NCI-H526 (cell line): ENCODE measurements around the gene NBEA.
"Not testable (repeated sequence)": the region's sequence is repeated elsewhere in the genome, so short reads cannot be mapped to it uniquely, and the experiment has no call there.

Experiments used
- DNase-seq, 2 experiments: peaks; one replicate each; lab custom pipeline; 2025; lab: John Stamatoyannopoulos, UW

NBEA gene, protein sequence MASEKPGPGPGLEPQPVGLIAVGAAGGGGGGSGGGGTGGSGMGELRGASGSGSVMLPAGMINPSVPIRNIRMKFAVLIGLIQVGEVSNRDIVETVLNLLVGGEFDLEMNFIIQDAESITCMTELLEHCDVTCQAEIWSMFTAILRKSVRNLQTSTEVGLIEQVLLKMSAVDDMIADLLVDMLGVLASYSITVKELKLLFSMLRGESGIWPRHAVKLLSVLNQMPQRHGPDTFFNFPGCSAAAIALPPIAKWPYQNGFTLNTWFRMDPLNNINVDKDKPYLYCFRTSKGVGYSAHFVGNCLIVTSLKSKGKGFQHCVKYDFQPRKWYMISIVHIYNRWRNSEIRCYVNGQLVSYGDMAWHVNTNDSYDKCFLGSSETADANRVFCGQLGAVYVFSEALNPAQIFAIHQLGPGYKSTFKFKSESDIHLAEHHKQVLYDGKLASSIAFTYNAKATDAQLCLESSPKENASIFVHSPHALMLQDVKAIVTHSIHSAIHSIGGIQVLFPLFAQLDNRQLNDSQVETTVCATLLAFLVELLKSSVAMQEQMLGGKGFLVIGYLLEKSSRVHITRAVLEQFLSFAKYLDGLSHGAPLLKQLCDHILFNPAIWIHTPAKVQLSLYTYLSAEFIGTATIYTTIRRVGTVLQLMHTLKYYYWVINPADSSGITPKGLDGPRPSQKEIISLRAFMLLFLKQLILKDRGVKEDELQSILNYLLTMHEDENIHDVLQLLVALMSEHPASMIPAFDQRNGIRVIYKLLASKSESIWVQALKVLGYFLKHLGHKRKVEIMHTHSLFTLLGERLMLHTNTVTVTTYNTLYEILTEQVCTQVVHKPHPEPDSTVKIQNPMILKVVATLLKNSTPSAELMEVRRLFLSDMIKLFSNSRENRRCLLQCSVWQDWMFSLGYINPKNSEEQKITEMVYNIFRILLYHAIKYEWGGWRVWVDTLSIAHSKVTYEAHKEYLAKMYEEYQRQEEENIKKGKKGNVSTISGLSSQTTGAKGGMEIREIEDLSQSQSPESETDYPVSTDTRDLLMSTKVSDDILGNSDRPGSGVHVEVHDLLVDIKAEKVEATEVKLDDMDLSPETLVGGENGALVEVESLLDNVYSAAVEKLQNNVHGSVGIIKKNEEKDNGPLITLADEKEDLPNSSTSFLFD (N-terminal part only)

DNA sequence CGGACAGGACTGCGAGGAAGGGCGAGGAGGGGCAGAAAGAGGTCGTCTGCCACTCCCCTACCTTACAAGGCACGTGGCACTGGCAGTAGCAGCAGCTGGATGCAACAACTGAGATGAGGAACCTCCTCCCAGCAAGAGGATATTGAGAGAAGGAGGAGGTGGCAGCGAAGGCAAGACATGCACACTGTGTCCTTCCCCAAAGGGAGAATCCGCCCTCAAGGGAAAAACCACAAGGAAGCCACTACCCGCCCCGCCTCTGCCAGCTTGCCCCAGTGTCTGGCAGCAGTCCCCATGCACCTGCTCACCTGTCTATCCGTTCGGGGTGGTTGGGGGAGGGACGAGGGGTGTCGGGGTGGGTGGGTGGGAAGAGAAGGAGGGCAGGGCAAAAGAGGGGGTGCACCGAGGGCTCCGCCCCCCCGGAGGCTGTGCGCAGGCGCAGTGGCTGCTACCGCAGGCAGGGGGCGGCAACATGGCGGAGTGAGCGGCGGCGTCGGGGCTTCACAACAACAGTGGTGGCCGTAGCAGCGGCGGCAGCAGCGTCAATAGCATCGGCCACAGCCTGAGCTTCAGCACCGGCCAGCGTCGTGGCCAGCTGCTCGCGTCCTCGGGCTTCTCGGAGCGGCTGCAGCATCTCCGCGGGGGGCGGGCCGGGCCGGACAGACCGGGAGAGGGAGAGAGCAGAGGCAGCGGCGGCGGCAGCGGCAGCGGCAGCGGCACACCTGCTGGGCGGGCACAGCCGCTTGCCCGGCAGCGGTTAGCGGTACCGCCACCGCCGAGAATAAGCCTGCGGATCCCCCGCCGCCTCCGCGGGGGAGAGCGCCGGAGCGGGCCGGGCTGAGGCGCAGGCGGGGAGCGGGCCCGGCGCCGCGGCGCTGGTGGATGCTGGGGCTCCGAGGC is at the start of gene NBEA:
Gene NBEA, plus strand, starts transcription at position 436 of the 897 bp plus-strand sequence. CDS start 551 bp downstream, outside the sequence.
- peak; percentile 87 to 96 for DNase-seq

DNA sequence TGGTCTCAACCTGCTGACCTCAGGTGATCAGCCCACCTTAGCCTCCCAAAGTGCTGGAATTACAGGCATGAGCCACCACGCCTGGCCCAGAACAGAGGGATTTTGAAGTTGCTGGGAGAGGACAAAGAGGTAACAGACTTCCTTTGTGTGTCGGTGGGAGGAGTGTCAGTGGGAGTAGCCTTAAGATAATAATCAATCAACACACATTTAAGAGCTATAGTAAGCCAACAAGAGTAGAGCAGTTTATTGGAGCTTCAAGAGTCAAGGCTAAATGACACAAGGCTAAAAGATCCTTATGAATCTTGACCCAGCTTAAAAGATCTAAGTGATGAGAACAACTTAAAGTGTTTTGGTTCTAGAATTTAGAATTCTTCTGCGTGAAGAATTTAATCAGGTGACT is 47.3 kb upstream of the NBEA start:
- no peak for DNase-seq

DNA sequence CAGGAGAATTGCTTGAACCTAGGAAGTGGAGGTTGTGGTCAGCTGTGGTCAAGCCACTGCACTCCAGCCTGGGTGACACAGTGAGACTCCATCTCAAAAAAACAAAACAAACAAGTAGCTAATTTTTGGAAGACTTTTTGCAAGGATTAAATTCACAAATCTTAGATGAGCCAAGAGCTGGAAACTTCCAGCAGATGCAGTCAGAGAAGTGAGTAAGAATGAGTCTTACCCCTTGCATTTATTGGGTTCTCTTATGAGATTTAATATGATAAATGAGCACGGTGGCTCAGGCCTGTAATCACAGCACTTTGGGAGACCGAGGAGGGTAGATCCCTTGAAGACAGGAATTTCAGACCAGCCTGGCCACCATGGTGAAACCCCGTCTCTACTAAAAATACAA is 44.9 kb upstream of the NBEA start:
- DNase-seq: no peak

DNA sequence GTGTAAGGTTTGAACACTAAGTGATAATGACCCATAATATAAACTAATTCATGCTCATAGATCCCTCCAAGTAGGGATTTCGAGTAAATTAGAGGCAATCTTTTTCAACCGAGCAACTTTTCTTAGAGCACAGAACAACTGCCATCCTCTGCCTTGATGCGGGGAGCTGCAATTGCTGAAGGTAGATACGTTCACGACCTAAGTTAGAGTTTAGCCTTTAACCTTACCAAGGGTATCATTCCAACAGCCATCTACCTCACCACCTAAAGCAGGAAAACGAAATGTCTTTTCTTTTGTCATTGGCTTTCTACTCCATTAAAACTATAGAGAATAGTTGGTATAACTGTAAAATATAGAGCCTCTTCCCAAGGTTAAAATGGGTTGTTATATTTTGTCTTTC is 42.2 kb upstream of the NBEA start:
- DNase-seq: no peak

DNA sequence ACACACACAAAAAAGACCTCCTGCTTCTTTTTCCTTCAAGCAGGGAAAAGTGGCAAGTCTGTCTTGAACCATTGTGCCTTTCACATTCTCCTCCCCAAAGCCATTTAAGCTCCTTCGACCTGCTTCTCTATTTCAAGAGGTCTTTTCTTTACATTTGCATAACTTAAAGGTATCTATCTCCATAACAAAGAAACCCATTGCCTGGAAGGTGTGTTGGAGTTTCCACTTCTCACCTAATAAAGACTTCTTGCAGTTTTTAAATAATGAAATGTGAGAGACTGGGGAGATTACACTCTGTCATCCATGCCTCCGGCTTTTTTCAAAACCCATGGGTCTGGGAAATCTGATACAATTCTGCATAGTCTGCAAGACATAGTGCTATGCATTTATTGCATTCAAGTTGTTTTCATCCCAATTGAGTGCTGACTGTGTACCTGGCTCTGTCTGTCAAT is 41.8 kb upstream of the NBEA start:
- no peak for DNase-seq

DNA sequence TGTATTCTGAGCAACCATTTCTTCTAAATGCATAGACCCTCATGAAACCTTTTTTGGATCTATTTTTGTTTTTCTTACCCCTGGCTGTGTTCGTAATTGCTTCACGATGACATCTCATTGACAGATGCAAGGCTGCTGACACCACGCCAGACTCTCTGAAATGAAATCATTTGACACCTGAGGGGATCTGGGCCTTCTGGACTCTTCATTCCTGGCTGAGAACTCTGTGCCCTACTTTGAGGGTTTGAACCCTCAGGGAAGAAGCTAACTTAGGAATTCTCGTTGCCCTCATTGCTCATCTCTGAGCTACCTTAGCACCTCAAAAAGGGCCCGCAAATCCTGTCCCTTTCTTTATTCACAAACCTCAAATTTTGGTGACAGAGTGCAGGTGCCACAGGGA is 40.5 kb upstream of the NBEA start:
- DNase-seq: no peak

DNA sequence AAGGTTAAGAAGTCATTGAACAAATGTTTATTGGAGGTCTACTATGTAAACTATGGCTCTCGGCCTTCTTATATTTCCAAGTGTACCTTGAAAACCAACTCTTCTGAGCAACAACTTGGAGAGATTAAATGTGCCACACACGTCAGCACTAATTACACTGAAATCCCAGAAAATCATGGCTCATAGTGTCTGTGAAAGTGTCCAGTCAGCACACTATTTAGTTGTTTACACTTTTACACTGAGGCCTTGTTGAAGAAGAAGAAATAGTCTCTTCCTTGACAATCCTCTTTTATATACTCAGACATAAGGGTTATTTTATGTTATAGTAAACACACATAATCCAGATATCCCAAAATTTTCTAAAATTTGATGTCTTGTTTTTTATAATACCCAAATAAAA is 30.9 kb upstream of the NBEA start:
- no peak for DNase-seq

DNA sequence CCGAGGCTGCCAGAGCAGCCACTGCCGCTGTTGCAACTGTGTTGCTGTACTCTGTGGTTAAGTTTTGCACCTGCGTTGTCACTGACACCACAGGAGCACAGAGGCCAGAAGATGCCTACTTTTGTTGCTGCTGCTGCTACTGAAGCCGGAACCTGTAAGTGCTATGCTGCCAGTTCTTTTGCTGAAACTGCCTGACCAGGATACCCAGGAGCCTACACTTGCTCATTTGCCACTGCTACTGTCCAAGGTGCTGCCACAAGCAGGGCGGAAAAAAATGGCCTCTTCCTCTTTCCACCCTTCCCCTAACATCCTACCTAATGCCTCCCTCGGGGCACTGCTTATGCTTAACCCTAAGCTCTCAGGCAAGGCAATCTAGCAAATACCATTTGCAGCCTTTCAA is 29.0 kb upstream of the NBEA start:
- DNase-seq: peak in 1 of 2 experiments; percentile 26

DNA sequence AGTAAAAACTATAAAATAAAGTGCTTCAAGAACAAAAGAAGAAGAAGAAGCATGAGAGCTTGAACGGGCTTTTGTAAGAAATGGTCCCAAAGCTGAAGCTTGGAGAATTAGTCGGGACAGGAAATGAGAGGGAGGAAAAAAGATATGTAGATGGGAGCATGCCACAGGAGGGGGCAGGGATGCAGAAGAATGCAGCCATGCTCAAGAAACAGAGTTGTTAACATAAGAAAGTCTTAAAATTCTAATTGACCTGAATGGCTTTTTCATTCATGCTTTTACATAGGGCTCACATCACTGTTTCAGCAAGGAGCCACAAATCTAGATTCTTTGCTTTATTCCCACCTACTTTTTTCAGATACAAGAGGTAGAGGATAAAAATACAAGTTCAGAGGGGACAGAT is 27.7 kb upstream of the NBEA start:
- no peak for DNase-seq

DNA sequence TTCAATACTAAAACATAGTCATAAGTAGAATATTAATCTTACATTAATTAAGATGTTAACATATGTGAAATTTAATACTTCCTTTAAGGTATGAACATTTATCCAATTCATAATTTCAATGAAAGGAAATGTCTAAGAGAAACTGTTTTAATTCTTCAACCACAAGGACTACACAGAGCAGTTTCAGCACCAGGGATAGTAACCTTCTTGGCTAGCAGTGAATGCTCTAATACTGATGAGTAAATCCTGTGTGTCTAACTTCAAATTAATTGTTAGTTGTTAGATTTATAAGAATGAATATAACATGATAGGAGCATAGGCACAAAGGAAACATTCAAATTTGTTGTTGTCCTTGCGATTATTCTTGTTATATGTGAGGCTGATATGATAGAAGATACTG is 15.6 kb upstream of the NBEA start:
- DNase-seq: no peak

DNA sequence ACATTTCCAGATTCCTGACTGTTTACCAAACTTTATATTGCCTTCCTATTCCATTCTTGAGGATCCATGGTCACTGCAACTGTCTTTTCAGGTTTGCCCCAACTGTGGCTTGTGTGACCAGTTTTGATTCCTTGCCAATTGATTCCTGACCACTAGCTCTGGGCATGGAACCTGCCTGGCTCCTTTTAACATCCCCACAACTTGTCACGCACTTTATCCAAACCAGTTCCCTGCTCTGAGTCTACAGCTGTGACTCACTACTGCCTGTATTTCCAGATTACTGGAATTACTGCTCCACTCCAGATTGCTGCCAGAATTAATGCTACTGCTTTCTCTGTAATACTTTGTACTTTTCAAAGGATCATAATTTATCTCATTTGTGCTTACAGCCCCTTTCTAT is 13.4 kb upstream of the NBEA start:
- not testable (repeated sequence) for DNase-seq

DNA sequence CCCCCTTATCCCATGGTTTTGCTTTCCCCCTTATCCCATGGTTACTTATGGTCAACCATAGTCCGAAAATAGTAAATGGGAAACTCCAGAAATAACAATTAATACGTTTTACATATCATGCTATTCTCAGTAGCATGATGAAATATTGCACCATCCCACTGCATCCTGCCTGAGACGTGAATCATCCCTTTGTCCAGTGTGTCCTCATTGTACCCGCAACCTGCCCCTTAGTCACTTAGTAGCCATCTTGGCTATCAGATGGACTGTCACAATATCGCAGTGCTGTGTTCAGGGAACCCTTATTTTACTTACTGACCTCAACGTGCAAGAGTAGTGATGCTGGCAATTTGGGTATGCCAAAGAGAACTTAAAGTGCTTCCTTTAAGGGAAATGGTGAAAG is 10.5 kb upstream of the NBEA start:
- DNase-seq: no peak

DNA sequence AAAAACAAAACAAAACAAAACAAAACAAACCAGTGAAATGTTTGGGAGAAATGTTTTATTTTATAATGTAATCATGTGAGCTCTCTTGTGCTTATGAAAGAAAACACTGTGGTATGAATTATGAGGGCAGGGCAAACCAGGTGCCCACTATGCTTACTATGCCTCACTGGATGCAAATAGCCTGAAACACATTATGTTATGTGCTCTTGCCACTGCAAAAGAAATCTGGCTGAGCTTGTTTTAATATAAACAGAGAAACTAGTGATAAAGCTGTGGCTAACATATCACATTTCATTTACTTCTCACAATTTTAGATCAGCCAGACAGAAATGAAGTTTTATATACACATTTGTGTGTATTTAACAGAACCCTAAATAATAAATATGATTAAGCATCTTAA is 8.7 kb upstream of the NBEA start:
- peak; percentile 81 to 82 for DNase-seq

DNA sequence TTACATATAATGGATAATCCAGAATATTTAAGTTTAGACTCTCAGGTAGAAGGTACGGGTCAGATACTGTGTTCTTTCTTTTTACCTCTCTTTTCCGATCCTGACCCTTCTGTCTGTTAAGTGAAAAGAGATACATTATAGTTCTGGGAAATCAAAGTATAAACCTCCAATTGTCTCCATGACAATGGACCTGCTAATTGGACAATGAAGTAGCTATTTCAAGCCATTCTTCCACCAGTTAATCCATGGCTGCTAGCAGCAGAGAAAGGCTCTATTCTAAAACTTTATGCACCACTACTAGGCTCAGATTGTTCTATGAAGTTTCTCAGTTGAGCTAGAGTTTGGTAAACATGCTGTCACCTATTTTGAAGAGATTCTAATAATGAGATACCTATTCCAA is 8.3 kb upstream of the NBEA start:
- no peak for DNase-seq

DNA sequence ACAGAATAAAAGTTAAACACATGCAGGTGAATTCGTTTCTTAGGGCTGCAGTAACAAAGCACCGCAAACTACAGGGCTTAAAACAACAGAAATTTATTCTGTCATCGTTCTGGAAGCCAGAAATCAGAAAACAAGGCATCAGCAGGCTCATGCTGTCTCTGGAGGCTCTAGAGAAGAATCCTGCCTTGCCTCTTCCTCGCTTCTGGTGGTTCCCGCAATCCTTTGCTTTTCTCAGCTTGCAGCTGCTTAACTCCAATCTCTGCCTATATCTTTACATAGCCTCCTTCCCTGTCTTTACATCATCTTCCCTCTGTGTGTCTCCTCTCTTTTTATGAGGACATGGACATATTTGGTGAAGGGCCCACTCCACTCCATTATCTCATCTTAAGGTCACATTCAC is 6.2 kb upstream of the NBEA start:
- no peak for DNase-seq

DNA sequence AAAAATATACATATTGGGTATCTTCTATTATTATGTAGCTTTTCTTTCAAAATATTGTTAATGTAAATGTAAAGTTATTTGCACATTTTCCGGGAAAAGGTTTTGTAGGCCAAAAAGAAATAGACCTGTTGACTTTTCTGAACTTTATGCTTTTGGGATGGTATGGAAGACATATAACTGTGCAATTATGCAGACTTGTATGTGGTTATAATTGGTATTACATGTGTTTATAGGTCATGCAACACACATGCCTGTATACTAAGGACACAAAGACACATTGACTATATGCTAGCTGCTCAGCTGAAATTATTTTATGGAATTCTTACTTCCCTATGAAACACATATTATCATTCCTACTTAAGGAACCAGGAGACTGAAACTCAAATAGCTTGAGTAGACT is 2.3 kb upstream of the NBEA start:
- DNase-seq: no peak

DNA sequence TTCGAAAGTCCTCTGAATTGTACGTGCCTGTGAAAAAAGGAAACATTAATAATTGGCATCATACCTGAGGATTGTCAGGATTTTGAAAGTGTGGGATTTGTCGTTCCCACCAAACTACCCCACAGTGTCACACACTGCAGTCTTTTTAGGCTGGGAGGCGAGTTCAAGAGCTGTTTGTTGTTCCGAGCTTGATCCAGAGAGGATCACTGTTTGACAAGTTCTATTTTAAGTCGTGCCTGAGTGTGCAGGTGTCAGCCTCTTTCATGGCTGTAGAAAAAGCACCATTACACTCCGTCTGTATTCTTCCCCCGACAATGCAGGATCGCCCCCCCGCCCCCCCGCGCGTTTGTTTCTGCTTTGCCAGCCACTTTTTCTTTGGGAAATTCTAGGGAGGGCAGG is 635 bp upstream of the NBEA start:
- no peak for DNase-seq

DNA sequence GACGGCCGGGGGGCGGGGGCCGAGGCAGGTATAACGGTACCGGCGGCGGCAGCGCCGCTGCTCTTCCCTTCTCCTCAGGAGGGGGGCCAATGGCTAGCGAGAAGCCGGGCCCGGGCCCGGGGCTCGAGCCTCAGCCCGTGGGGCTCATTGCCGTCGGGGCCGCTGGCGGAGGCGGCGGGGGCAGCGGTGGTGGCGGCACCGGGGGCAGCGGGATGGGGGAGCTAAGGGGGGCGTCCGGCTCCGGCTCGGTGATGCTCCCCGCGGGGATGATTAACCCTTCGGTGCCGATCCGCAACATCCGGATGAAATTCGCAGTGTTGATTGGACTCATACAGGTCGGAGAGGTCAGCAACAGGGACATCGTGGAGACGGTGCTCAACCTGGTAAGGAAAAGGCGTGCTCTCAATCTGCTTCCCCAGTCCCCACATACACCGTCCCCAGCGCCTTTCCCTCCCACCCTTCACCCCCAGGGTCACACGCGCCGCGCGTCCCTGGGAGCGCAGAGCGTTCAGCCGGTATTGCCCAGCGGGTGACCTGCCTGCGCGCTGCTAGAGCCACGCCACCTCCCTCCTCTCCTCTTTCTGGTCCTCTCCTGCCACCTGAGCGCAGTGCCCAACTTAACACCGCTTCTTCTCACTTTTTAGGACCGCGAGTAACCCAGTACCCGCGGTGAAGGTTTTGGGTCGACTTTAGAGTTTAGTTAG is 814 bp downstream of the NBEA start:
- DNase-seq: peak; percentile 45 to 87

DNA sequence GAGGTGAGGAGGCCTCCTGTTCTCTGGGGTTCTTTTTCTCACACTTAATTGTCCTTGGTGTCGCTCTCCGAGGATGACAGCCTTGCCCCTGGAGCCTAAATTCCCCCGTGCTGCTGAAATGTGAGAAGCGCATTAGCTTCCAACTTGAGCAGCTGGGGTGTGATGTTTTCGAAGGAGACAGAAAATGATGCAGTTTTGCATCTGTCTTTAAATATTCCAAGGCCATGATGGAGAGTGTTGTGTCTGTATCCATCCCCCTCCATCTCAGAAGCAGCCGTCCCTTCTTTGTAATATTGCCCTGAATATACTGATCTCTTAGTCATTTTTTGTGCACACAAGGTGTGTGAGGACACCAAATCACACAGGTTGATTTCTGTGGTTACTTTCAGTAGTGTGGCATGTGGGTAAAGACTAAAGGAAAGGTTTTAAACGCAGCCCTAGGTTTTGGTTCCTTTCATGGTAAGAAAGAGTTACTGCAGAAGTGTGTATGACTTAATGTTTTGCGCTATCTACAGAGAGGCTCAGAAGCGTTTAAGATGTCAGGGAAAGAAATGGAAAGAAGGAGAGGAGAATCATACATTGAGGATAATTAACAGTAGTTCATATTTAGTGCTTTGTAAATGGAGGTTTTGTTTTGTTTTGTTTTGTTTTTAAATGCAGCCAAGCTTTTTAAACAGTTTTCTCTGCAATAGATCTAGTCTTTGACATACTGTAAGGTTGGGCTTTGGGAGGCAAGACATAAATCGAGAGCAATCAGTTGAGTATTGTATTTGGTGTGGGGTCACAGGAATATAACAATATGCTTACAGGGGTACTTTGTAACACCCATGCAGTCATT is 1.6 kb downstream of the NBEA start:
- peak; percentile 38 to 74 for DNase-seq

DNA sequence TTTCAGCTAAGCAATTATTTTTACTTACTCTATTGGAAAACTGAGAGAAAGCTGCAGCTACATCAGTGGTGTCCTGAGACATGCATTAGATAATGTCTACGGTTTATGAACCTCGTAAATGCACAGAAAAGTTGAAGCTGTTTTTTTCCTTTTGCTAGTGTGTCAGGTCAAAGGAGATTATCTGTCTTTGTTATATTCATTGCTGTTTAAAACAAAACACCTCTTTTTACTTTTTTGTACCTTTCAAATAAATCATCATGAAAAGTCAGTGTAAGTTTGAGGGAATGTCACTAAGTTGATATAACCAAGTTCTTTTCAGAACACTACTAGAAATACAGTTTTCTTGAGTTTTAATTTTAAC is 2.2 kb downstream of the NBEA start:
- peak in 1 of 2 experiments; percentile 50 for DNase-seq
